GM21381 (cell line): ENCODE measurements around the gene TEX44.
A peak's percentile ranks its signal among the peaks of the same experiment; 100 is the strongest.
"Not testable (repeated sequence)": the region's sequence is repeated elsewhere in the genome, so short reads cannot be mapped to it uniquely, and the experiment has no call there.

Source experiments
- ATAC-seq: cut with Tn5 transposase; IDR thresholded peaks from one replicate; pipeline ENCODE4 v1.9.1; 2021; ENCODE audit warnings: mild to moderate bottlenecking, moderate library complexity; ENCODE audit not compliant: unreplicated experiment

Gene TEX44

GRCh38 chr2:231592636-231593145 is at the start of gene TEX44:
Gene TEX44, plus strand, starts transcription at chr2:231592864. Its CDS starts 88 bp downstream, at chr2:231592952.
- no peak for ATAC-seq

- peak; percentile 99 for ATAC-seq
Observed at GRCh38 chr2:231545105-231545902, 47.4 kb upstream of the TEX44 start.

- peak; percentile 5 for ATAC-seq
Observed at GRCh38 chr2:231546014-231546715, 46.5 kb upstream of the TEX44 start.

DNA sequence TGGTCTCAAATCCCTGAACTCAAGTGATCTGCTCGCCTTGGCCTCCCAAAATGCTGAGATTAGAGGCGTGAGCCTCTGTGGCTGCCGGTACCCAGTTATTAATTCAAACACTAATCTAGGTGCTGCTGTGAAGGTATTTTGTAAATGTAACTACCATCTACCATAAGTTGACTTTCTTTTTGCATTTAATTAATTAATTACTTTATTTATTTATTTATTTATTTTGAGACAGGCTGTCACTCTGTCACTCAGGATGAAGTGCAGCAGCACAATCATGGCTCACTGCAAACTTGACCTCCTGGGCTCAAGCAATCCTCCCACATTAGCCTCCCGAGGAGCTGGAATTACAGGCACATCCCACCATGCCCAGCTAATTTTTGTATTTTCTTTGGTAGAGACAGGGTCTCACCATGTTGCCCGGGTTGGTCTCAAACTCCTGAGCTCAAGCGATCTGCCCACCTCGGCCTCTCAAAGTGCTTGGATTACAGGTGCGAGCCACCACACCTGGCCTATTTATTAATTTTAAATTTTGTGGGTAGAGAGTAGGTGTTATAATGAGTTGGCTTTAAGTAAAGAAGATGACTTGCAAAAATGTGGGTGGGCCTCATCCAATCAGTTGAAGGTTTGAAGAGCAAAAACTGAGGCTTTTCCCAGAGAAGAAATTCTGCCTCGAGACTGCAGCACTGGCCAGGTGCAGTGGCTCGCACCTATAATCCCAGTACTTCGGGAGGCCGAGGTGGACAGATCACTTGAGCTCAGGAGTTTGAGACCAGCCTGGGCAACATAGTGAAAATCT is 45.2 kb upstream of the TEX44 start:
- no peak for ATAC-seq

- no peak for ATAC-seq
Observed at GRCh38 chr2:231548752-231549151, 43.9 kb upstream of the TEX44 start.

DNA sequence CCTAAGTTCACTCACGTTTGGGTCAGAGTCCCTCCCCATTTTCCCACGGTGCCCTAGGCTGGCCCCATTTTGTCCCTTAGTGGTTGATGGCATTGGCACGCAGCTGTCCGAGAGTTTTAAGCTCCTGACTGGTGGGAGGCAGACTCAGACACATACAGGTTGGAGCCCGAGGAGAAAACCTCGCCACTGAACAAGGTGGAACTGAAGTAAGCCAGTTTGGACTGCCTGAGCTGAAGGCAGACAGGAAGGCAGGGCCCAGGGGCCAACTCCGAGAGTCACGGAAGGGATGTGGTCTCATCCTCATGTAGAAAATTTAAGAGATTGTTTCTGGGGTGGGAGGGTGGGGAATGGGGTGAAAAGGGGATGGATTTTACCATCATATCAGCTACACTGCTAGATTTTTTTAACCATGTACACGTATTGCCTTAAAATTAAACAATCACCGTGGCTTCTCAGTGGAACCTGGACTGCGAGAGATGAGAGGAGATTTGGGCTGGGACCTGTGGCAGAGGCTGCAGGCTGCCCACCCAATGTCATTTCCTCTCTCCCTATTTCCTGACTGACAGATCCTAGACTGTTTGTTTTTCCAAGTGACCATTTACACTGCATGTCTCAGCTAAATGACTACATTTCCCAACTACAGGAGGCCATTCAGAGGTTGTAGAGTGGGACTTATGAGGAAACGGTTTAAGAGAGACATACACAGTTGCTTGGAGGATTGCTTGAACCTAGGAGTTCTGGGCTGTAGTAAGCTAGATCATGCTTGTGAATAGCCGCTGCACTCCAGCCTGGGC is 43.0 kb upstream of the TEX44 start:
- ATAC-seq, result no peak

- ATAC-seq, result no peak
Observed at GRCh38 chr2:231552752-231553151, 39.9 kb upstream of the TEX44 start.

DNA sequence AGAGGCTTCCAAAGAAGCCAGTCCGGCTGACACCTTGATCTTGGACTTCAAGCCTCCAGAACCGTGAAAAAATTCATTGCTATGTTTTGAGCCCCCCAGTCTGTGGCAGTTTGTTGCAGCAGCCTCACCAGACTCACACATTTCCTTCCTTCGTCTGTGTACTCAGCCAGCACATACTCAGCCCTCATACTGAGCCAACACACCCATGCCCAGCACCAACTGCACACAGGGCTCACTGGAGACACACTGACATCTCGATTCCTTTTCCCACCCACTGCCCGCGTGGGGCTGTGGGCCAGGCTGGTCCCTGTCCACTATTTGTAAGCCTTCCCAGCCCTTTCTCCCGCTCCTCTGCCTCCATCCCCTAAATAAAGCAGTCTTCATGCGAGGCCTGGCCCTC is 38.3 kb upstream of the TEX44 start:
- ATAC-seq, result no peak

- no peak for ATAC-seq
Observed at GRCh38 chr2:231554748-231555545, 37.7 kb upstream of the TEX44 start.

GRCh38 chr2:231556496-231556895 is 36.2 kb upstream of the TEX44 start:
- not testable (repeated sequence) for ATAC-seq

DNA sequence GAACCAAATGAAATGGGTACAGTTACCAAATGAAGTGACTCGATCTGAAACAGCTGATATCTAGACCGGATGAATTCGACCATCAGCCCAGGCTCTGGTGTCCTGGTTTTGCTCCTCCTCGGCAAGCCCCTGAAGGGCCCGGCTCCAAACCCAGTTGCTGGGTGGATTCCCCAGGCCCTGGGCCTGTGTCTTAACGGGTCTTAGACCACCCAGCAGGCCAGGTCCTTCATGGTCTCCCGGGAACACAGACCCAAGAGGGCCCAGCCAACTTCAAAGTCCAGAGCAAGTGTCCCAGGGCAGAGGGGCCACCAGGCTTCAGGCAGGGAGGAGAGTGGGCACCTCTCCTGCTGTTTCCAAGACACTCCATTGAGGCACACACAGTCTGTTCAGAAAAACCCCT is 35.7 kb upstream of the TEX44 start:
- ATAC-seq, result no peak

- peak; percentile 71 for ATAC-seq
Observed at GRCh38 chr2:231557571-231558217, 35.0 kb upstream of the TEX44 start.

GRCh38 chr2:231563378-231563961 is 29.2 kb upstream of the TEX44 start:
- ATAC-seq, result no peak

DNA sequence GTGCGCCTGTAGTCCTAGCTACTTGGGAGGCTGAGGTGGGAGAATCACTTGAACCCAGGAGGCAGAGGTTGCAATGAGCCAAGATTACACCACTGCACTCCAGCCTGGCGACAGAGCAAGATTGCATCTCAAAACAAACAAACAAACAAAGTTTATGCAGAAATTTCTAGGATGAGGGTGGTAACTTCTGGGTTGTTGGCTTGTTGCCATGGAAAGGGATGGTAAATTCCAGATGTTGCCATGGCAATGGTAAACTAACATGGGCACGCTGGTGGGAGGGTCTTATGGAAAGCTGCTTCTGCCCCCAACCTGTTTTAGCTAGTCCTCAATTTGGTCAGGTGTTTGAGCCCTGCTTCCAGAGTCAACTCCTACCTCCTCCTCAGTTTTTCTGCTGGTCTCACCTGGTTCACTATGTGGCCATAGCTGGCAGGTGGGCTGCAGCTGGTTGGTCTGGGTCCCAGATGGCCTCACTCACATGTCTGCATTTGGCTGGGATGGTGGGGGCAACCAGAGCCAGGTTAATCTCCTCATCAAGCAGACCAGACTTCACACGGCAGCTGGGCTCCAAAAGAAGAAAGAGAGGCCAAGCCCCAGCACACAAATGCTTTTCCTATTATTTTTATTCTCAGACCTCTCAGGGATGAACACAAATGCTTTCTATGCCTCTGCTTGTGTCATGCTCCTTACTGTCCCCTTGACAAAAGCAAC is 26.6 kb upstream of the TEX44 start:
- ATAC-seq, result no peak

DNA sequence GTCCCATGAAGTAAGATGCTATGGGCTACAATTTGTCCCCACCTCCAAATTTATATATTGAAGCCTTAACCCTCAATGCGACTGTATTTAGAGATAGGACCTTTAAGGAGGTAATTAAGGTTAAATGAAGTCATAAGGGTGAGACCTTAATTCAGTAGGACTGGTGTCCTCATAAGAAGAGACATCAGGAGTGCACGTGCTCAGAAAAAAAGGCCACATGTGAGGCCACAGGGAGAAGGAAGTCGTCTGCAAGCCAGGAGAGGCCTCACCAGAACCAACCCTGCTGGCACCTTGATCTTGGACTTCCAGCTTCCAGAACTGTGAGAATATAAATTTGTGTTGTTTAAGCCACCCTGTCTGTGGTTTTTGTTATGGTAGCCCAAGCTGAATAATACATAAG is 25.5 kb upstream of the TEX44 start:
- no peak for ATAC-seq

- ATAC-seq, result no peak
Observed at GRCh38 chr2:231568098-231568784, 24.4 kb upstream of the TEX44 start.

GRCh38 chr2:231568785-231569435 is 23.8 kb upstream of the TEX44 start:
- no peak for ATAC-seq
